GM12891 (cell line): ENCODE data around the gene LIMD2.

Experiments
- POLR2A ChIP-seq: IDR thresholded peaks from 2 replicates; pipeline ENCODE4 v1.6.1; 2011; ENCODE audit warnings: low read depth, low read length, control low read depth
- POLR2AphosphoS5 ChIP-seq: IDR thresholded peaks from 2 replicates; pipeline ENCODE4 v1.6.1; 2011; ENCODE audit warnings: low read depth, low read length, control low read depth
- TAF1 ChIP-seq: IDR thresholded peaks from 2 replicates; pipeline ENCODE4 v1.6.1; 2011; ENCODE audit warnings: low read depth, low read length, control low read depth

- TF ChIP-seq POLR2A, result no peak
- no peak for TF ChIP-seq TAF1
- no peak for TF ChIP-seq POLR2AphosphoS5
Observed at GRCh38 chr17:63646488-63646806, 53.5 kb downstream of the LIMD2 start.
